ENCODE measurements around the gene SRSF4.

GRCh38 chr1:29134695-29135028, 47.0 kb downstream of the SRSF4 start:
- TF ChIP-seq CTCF (IDR thresholded peaks at IDR 0.05; ENCODE audit: poor library complexity) (no peak), EZH2phosphoT487 (IDR thresholded peaks at IDR 0.05; ENCODE audit: low read depth, severe bottlenecking, unreplicated experiment) (no peak), EZH2 (IDR thresholded peaks at IDR 0.05; ENCODE audit: borderline replicate concordance) (no peak)

All from hepatocyte (in vitro differentiated cells).